CD4-positive, alpha-beta T cell treated with Interferon gamma for 1 hour (primary cell): ENCODE results near the gene HOXC13.

ENCODE experiments used
- DNase-seq: peaks from one replicate; pipeline ENCODE4 v3.0.0-alpha.2; 2020

The HOXC13 gene

DNA sequence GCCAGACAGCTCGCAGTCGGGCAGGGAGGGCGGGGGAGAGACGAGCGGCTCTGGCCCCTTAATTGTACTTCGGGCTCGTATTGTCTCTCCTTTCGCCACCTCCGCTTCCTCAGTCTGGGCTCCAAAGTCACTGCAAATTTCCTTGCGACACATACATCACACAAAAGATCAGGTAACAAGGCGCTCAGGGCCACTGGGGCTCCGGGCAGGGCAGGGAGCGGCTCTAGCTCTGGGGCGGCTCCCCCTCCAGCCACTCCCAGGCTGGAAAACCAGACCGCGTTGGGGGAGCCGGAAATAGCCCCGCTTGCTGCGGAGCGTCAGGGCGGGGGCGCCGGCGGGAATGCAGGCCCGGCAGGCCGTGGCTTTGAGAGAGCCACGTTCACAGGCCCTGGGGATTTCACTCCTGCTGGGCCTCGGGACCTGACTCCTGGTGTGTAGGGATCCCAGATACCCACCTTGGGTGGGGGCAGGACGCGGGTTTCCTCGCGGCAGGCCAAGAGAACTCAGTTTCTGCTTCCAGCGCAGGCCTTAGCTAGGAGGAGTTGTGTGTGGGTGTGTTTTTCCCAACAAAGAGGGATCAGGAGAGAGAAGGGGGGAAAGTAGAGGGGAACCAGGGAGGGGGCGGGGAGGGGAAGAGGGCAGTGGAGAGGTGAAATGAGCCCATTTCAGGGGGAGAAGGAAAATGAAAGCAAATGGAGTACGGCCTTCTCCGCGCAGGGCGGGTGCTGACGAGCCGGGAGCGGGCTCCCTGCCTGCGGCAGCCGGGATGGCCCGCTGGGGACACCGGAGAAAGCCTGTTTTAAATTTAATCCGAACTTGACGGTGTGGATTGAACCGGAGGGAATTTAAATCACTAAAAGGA lies 57.0 kb downstream of the HOXC13 start:
- no peak for DNase-seq
